Dermis microvascular lymphatic vessel endothelial cell (primary cell): ENCODE measurements around the gene ETNK2. TPM values are rescaled to one million over a fixed set of nuclear protein-coding genes. Genes with fewer than 3 reads are reported as not detected.

Experiments used
- DNase-seq, 2 donors: peaks; one replicate each; pipeline versions ENCODE4 v3.0.0 to v3.0.0-alpha.2; 2010; ENCODE audit warnings: low read depth in 2 of 2
- total RNA-seq: library from RNA; depleted of rRNA; stranded (reverse); fragments of >200 nt; gene quantifications from 2 replicates; pipeline ENCODE4 v1.2.1, GENCODE V29; 2014

The ETNK2 gene
- total RNA-seq, 1 donor from 2014 or later = 13.6 TPM

DNA sequence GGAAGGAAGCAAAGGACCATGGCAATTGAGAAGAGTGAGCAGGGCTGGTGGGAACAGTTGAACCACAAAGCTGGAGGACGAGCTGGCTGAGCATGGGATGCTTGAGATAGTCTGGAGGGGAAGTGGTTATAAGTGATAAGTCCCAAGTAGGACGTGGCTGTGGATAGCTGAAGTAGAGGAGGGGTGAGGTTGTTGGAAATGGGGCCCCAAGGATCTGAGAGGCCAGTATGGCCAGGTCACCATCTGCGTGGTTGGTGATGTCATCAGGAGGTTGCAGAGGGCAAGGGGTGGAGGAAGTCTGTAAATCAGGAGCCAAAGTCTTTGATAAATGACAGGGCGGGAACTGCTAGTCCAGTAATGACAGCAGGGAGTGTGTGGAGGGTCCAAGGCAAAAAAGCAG lies 25.3 kb upstream of the ETNK2 start:
- DNase-seq = no peak

DNA sequence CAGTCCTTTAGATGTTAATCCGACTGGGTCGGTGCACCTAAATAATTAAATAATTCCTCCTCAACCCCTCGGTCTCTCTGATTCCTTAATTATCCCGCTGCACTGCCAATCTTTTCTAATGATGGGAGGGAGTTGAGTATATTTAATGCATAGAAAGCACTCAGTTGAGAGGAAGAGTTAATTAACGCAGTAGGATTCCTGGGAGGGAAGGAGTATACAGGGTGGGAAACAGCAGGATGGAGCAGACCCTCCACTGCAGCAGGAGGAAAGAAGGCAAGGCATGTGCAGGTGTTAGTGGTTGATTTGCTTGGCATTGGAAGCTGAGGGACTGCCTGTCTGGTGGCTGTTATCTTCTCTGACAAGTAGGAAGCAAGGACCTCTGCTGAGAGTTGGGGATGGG lies 24.2 kb upstream of the ETNK2 start:
- no peak for DNase-seq

DNA sequence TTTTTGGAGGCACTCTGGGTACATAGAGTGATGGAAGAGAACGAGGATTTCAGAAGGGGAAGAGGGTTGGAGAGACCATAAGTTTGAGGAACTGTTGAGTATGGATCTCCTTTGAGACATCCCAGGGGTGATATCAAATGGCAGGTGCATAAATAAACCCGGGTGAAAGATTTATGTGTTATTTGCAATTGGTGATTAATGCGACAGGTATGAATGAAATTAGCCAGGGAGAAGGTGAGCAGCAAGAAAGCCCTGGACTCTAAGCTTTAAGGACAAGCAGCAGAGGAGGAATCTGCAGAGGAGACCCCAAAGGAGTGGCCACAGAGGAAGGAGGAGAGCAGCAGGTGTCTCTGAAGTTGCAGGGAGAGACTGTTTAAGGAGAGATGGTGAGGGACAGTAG lies 23.1 kb upstream of the ETNK2 start:
- DNase-seq = no peak

DNA sequence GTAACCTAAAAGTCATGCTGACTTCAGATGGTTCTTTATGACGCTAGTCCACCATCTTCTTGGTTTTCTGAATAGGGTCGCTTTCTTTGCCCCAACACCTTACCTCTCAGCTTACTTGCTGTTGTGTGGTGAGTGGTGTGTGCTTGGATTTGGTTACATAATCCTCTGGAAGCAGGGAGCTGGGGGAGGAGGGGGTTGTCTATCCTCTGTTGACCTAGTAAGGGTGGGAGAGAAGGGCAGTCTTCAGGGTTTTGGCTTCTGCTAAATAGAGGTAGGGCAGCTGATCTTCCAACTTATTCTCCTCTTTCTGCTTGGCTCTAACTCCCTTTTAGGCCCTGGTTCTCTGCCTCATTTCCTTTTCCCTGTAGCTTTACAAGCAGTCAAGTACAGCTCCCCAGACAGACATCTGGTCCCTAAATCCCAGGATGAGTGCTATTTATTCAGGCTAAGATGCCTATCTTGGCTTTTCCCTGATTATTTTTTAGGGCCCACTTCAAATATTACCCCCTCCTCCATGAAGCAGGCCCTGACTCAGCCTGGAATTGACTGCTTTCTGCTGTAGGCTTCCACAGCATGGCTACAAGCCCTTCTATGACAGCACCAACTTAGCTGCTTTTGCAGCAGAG lies 20.7 kb upstream of the ETNK2 start:
- DNase-seq = no peak

DNA sequence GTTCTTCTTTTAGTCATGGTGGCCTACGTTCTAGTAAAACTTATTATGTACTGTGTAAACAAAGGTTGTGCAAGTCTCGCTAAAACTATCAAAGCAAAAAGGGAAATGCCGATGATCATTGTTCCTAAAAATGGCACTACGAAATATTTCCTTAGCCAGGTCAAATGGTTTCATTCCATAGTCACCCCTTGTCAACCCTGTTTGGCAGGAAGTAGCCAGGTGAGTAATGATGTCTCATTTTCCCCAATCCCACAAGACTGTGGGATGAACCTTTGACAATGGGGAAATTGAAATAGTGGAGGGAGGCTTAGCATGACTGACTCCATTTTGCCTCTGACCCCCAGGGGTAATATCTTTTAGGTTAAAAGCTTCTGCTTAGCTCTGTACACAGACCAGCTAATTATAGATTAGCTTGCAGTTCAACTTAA lies 19.9 kb upstream of the ETNK2 start:
- DNase-seq = peak; percentile 81 to 90

DNA sequence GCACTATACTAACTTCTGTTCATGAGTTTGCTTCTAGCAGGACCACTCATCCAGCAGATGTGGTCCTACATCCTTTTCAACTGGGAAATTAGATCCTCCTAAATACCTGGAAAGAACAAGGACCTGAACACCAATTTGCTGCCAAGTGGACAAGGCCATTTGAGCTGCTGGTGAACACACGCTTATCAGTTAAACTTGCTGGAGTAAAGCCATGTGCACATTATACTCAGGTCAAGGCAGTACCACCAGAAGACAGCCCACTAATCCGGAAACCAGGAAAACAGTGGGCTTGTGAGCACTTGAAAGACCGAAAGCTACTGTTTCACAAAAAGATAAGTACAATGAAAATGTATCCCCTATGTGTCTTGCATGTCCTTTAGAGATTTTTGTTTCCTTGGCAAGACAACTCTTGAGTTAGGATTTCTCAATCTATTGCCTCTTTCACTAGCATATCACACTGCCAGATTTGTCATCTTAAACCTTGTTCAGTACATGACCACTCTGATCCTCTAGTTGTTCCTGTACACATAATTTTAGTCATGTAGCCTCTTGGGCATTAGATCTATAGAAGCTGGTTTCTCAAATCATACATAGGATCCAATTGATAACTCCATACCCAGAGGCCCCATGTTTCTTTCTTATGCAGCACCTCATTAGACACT lies 18.8 kb upstream of the ETNK2 start:
- DNase-seq = no peak

DNA sequence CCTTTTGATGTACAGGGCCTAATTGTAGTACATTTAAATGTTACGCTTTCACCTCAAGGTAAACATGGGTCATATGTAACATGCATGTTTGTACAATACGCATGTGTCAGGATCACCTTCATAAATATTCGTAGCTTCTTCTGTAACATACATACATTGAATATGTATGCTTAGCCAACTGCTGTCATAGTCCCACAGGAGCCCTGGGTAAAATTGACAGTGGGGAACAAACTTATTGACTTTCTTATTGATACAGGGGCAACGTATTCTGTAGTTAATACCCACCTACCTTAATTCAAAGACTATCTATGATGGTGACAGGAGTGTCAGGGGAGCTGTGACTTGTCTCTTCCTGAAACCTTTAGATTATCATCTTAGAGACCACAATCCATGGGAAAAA lies 18.0 kb upstream of the ETNK2 start:
- DNase-seq = no peak

DNA sequence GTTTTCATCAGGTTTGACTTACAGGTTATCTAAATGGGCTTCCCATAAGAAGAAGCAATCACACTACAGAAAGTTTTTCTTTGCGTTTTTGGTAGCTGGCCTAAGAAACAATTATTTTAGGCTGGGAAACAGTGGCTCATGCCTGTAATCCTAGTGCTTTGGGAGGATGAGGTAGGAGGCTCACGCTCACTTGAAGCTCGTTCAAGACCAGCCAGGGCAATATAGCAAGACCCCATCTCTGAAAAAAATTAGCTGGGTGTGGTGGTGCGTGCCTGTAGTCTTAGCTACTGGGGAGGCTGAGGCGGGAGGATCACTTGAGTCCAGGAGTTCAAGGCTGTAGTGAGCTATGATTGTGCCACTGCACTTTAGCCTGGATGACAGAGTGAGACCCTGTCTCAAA lies 15.9 kb upstream of the ETNK2 start:
- DNase-seq = no peak

DNA sequence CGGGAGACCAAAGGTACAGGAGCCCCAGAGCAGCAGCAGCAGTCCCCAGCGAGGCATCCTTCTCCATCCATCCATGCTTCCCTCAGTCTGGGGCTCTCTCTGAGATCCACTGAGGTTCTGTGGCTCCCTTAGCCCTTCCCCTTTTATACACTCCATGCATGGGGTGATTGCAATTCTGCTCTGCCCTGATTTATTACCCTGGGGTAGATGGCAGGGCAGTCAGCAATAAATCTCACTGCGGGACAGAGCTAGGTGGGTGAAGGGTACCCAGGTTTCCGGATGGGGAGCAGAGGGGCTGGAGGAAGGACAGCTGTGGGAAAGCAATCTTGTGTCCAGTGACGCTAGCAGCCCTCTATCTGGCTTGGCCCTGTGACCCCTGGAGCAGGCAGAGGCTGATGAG lies 14.4 kb upstream of the ETNK2 start, which contains the start of gene REN:
TSS of gene REN (minus strand) at position 119 of the 400 bp plus-strand sequence. CDS start at position 75, 44 bp downstream.
- DNase-seq = no peak

DNA sequence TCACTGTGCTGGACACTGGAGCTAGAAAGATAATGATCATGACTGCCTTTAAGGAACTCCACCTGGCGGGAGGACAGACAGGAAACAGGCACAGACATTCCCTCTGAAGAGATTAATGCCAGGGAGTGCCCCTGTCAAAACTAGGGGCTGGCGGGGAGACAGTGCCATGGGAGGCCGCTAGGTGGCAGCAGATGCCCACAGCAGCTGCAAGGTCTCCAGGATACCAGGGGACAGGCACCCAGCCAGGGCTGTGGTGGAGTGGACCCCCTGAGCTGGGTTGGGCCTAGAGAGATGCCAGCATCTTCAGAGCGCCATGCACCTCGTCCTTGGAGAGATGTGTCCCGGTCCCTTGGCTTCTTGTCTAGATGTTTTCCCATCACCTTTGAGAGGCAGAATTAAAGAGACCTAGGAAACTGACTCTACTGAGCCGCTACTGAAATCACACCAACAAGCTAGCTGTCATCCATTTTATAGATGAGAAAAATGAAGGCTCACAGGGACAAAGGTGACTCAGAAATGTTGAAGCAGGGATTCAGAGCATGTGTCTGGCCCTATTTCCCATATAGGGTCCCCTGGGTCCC lies 10.7 kb upstream of the ETNK2 start:
- DNase-seq = peak; percentile 30 to 65

DNA sequence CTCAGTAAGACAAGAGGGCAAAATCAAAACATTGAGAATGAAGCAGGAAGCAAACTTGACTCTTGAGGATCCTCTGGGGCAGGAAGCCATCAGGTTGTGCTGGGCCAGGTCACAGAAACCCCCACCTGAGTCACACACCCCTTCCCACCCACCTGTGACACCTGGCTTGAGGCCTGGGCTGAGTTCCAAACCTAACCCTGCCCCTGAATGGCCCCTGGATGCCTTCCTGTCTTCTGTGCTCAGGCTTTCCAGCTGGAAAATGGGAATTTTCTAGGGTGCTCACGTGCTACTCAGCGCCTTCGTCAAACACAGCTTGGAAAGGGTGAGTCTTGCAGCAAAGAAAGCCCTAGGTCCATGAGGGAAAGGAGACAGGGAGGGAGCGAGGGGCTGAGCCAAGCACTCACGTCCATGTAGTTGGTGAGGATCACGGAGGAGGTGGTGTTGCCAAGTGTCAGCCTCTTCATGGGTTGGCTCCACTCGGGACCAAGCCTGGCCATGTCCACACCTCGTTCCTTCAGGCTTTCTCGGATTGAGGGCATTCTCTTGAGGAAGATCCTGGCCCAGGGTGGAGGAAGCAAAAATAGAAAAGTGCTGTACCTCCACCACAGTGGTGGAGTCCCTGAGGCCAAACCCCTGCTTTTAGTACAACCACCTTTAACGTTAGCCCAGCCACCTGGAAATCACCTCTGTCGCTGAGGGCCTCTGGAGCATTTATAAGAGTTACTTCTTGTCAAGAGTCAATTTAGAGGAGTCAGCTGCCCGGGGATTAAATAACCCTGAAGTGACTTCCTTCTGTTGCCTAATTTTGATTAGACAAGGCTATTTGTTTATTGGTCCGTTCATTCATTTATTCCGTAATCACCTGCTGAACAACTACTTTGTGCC lies 10.0 kb upstream of the ETNK2 start:
- no peak for DNase-seq

DNA sequence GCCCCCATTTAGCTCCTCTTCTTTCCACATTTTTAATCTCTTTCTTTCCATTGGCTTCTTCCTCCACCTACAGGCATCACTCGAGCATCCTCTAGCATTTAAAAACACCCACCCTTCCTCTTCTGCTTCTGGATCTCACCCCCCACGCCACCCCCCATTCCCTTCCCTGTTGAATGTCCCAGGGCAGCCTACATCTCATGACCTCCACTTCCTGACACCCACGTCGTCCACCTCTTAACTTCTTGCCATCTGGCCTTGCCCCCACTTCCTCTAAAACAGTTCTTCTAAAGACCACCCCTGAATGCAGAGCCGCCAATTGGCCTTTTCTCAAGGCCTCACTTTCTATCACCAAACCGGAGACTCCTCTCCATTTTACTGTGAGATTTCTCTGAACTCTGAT lies 6.1 kb upstream of the ETNK2 start:
- DNase-seq = no peak

DNA sequence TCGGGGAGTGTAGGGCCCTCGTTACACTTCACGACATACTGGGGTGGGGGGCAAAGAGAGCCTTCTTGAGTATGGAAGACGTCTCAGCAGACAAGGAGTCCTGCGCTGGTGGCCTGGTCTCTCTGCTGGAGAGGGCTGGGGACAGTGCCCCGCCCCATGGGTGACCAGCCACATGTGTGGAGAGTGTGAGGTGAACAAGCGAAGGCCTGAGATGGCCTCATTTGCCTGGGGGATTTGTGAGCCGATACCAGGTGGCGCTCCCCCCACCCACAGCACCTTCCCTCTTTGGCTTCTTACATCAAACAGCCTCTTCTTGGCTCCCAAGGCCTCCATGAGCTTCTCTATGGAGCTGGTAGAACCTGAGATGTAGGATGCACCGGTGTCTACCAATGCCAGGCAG lies 4.0 kb upstream of the ETNK2 start:
- DNase-seq = no peak

DNA sequence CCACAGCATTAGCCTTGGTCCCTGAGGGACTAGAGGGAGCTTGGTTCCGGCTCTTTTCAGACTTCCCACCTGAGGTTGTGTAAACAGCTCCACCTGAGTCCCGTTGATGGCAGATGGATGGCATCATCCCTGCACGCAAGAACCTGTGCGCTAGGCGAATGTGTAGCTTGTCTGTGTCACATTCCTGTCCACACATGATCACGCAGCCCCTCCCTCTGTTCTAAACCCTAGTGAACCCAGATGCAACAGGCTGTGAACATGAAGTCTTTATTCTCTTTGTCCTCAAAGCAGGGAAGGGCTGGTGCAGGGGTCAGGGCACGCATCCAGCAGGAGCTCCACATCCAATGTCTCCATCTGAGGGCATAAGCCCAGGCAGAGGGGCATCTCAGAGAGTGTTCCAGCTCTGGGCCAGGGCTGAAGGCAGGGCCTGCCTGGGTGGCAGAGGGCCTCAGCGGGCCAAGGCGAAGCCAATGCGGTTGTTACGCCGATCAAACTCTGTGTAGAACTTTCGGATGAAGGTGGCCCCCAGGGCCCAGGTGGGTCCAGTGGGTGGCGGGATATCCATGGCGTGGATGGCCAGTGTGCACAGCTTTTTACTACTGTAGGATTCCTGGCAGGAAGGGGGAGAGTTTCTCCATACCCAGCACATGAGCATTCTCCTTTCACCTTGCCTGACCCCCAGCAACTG lies 2.9 kb upstream of the ETNK2 start:
- DNase-seq = no peak

DNA sequence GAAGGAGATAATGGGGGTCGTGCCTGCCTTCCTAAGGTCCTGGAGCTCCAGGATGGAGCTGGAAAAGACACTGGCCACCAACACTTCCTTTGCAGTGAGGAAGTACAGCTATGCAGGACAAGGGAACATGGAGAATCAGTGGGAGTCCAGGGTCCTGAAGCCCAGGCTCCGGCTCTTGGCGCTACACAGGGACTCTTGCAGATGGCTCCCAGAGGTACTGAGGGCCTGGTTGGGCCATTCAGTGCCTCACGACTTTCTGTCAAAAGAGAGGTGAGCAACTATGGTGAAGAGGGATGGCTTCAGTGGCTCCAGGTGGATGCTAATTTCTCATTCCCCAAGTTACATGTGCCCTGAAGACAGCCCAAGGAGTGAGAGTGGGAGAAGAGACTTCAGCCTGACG lies 1.8 kb upstream of the ETNK2 start:
- DNase-seq = no peak

DNA sequence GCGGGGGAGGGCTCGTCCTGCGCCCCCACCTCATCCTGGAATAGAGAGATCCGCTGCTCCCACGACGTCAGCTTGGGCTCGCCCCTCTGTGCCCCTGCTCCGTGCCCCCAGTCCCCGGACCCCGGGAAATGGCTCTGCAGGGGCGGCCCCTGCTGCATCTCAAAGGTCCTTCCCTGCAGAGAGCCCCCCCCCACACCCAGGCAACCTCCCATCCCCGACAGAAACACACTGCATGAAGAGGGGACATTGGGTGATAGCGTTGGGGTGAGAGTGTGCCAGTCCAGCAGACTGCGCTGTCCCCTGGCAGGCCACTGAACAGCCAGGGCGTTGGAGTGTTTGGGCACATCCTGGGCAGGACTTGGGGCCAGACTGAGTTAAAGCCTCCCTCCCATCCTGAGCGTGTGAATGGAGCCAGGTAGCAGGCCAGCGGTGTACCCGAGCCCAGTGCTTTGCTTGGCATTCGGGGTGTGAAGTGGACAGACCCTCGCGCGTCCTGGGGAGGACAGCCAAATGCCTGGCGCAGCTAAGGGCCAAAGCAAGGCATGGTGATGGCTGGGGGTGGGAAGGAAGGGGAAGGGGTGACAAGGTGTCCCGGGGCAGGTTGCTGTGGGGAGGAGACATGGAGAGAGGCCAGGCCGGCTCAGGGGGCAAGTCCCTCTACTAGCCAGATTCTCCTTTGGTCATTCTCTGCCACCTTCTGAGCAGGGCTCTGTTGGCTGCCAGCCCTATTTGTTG lies 633 bp upstream of the ETNK2 start:
- DNase-seq = peak in 1 of 2 donors; percentile 13

DNA sequence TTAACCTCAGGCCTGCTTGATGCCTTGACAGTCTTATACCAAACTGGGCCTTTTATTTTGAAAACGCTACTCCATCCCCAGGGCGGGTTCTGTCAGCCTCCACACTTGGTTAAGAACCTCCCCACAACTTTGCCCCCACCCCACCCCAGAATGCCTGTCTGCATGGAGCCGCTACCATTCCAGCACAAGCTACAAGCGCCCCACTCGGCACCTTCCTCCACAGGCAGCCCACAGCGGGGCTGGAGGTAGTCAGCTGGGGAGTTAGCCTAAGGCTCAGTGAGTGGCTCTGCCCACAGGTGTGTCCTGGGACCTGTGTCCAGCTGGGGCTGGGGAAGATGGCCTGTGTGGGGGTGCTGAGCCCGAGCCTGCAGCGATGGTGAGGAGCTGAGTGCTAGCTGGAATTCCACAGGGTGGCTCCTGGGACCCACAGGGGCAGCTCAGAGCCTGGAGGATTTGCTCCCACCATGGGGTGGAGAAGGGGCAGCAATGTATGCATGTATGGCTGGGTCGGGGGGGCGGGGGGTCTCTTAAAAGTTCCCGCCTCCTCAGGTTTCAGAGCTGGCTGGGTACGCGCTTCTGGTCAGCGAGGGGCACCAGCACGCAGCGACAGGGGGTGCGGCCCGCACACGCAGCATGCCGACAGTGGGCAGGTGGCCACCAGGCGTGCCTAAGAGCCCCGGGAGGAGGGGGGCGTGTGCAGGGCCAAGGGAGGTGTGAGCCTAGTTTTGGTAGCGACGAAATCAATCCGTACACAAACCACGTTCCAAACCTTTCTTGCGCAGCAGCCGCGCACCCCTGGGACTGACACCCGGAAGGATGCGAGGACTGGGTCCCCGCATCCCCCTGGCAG lies 917 bp downstream of the ETNK2 start:
- DNase-seq = no peak

DNA sequence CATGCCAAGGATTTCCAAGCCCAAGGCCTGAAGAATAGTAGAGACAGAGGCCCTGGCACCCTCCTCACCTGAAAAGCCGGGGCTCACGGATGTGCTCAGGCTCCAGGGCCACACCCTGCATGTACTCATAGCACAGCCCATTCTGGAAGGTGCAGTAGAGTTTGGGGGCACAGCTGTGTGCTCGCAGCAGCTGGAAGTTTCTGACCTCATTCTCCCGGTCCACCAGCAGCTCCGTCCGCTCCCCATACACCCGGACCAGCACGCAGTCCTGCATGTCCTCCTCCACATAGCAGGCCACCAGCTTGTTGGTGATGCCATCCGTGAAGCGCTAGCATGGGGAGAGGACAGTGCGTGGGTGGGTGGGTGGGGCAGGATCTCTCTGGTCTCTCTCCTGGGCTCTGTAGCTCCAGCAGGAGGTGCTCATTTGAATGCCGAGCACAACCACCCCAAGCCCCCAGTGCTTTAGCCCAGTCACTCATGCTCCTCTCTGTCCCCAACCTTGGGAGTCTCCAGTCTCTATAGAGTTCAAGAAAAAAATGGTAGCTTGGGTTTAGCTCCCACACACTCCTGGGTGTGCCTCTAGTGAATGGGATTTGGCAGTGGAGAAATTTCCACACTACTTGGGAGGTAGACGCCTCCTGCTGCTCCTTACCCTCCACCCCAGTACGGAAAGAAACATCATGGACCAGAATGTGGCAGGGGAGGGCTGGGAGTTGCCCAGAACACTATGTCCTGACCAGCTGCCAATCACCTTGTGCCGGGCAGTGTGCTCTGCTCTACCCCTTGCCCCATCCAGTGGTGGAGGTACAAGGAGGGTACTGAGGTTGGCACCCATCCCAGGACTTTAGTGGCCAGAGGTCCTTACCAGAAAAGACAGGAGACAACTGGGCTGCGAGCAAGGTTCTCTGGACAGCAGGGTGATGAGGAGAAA lies 1.9 kb downstream of the ETNK2 start:
- no peak for DNase-seq

DNA sequence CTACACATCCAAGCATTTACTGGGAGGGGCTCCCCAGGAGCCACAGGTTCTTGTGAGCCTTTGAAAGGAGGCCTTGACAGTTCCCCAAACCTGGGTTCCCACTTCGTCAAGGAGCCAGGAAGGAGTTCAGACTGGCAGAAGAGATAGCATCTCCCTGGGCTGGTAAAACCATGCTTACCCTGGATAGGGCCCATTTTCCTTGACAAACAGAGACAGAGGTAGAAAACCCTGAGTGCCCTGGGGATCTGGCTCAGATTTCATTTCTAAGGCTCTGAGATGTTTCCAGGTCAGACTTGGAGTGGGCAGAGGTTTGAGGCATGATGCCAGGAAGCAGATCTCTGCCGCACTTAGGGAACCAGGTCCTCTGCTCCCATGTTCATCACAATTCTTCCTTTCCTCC lies 2.7 kb downstream of the ETNK2 start:
- no peak for DNase-seq
